Amniotic epithelial cell (primary cell): ENCODE data around the gene TMEM107.

Source experiments
- DNase-seq: peaks from one replicate; pipeline ENCODE4 v3.0.0-alpha.2; 2010; ENCODE audit warnings: low read depth

Gene TMEM107

GRCh38 chr17:8137645-8138373, 38.4 kb downstream of the TMEM107 start:
- no peak for DNase-seq

GRCh38 chr17:8133941-8134340, 42.2 kb downstream of the TMEM107 start:
- no peak for DNase-seq

DNA sequence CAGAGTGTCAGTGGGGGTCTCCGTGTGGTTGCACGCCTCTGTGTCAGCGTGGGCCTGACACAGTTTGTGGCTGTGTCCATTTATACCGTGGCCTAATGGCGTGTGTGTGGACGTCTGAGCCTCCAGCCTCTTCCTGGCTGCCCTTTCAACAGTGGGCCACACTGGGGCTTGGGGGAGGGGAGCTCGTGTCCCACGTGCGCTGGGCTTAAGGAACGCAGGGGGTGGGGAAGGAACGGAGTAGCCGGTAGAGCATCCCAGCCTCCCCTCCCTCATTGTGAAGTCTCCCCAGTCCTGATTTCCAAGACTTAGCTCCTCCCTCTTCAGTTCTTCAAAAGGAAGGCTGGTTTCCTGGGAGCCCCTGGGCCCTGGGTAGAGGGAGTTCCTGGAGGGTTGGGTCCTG, 42.8 kb downstream of the TMEM107 start:
- DNase-seq = no peak

GRCh38 chr17:8131844-8132441, 44.2 kb downstream of the TMEM107 start:
- no peak for DNase-seq

DNA sequence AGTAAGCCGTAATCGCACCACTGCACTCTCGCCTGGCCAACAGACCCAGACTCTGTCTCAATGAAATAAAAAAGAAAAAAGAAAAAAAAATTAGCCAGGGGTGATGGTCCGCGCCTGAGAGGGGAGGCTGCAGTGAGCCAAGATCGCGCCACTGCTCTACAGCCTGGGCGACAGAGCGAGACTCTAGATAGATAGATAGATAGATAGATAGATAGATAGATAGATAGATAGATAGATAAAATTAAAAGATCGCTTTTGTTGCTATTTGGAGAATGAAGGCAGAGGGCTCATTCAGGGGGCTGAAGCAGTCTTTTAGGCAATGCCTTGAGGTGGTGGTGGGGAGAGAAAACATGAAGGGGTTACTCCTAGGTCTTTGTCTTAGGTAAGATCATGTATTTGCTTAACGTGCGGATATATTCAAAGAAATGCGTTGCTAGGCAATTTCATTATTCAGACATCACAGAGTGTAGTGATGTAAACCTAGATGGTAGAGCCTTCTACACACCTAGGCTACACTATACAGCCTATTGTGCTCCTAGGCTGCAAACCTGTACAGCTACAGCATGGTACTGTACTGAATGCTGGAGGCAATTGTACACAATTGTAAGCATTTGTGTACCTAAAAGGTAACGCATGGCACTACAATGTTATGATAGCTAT, 47.9 kb downstream of the TMEM107 start:
- no peak for DNase-seq

GRCh38 chr17:8126491-8127066, 49.6 kb downstream of the TMEM107 start:
- DNase-seq = no peak

GRCh38 chr17:8125947-8126490, 50.2 kb downstream of the TMEM107 start:
- no peak for DNase-seq

GRCh38 chr17:8125154-8125946, 50.8 kb downstream of the TMEM107 start:
- peak; percentile 58 for DNase-seq

GRCh38 chr17:8124350-8125153, 51.6 kb downstream of the TMEM107 start:
- DNase-seq = no peak

- DNase-seq = no peak
Observed at GRCh38 chr17:8123695-8124349, 52.4 kb downstream of the TMEM107 start, which contains the start of gene HES7. Gene HES7 (minus strand): TSS chr17:8124106. CDS start chr17:8124084, 22 bp downstream.

DNA sequence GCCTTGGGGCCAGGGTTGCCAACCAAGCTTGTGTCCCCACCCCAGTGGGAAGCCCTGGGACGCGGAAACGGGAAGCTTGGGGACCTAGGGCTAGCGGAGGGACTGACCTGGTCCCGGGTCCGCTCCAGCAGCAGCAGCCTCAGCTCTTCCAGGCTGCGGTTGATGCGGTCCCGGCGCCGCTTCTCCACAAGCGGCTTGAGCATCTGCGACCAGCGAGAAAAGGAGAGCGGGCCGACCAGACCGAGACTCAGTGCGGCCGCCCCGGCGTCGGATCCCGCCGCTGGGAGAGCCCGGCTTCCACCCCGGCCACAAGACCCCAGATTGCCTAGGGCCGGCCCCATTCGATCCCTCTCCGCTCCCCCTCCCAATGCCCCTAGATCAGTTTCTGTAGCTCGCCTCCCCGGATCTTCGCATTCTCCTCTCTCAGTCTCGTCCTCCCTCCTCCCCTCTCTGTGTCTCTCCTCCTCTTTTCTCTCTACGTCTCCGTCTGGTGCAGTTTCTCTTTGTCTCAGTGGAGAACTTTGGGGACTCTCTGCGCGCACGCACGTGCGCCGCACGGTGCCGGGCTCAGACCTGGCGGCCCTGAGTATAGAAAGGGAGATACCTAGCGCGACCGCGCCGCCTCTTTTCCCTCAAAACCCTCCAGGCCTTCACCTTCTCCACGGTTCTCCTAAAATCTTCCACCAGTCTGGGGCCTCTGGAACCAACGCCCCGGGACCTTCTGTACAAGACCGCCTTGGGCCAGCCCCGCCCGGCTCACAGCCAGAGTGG, 53.1 kb downstream of the TMEM107 start:
- no peak for DNase-seq
